ENCODE results near the gene MYO7A.

DNA sequence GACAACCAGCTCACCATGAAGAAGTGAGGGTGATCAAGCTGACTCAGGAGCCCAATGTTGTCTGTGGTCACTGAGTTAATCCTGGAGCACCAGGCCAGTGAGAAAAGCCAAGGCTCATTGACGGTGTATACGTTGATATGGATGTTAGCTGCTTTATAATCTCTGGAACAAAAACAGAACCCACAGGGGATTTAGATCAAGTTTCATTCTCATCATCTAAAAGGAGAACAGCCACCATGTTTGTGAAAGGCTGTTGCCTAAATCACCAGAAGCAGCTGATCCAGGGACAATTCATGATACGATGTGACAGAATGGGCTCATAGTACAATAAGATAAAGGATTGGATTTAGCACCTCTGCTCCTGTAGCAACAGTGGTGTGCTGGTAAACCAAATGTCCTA, 105.0 kb downstream of the MYO7A start:
- TF ChIP-seq, protein P1, sequence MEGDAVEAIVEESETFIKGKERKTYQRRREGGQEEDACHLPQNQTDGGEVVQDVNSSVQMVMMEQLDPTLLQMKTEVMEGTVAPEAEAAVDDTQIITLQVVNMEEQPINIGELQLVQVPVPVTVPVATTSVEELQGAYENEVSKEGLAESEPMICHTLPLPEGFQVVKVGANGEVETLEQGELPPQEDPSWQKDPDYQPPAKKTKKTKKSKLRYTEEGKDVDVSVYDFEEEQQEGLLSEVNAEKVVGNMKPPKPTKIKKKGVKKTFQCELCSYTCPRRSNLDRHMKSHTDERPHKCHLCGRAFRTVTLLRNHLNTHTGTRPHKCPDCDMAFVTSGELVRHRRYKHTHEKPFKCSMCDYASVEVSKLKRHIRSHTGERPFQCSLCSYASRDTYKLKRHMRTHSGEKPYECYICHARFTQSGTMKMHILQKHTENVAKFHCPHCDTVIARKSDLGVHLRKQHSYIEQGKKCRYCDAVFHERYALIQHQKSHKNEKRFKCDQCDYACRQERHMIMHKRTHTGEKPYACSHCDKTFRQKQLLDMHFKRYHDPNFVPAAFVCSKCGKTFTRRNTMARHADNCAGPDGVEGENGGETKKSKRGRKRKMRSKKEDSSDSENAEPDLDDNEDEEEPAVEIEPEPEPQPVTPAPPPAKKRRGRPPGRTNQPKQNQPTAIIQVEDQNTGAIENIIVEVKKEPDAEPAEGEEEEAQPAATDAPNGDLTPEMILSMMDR (conservative IDR thresholded peaks at IDR 0.05), result no peak
- TF ChIP-seq EZH2 (IDR thresholded peaks at IDR 0.05; ENCODE audit: low read depth), result no peak
